K562 (cell line): ENCODE data around the gene ATP6V1F. TPM values are rescaled to one million over a fixed set of nuclear protein-coding genes. Genes with fewer than 3 reads are reported as not detected.

ENCODE experiments used
- FOXJ2 ChIP-seq: fragments of 200-800 bp; sonication (Bioruptor generic); IDR thresholded peaks from 2 replicates; pipeline ENCODE4 v1.6.1; 2016; ENCODE audit warnings: missing genetic modification characterization, missing compliant biosample characterization
- FOXK1 ChIP-seq: sonication (generic); formaldehyde crosslinking; IDR thresholded peaks from 2 replicates; pipeline ENCODE4 v1.8.0; 2022; ENCODE audit warnings: missing genetic modification reagents, mild to moderate bottlenecking, borderline replicate concordance
- FOXP1 ChIP-seq: sonication (generic); formaldehyde crosslinking; IDR thresholded peaks from 2 replicates; pipeline ENCODE4 v1.8.0; 2022; ENCODE audit warnings: mild to moderate bottlenecking, missing genetic modification reagents
- GABPB1 ChIP-seq: sonication (generic); formaldehyde crosslinking; IDR thresholded peaks from 2 replicates; pipeline ENCODE4 v1.8.0; 2022; ENCODE audit warnings: mild to moderate bottlenecking, missing genetic modification reagents
- JUN ChIP-seq, 2 experiments: sonication (generic) in 1 of 2; formaldehyde crosslinking in 1 of 2; IDR thresholded peaks; 2 replicates each; pipeline versions ENCODE4 v1.6.1 to v1.8.0; 2012 to 2022; ENCODE audit warnings: borderline replicate concordance in 2 of 2, mild to moderate bottlenecking in 2 of 2, improper control_type of control experiment in 1 of 2, low read depth in 1 of 2, low read length in 1 of 2, missing genetic modification reagents in 1 of 2
- POLR3G ChIP-seq: IDR thresholded peaks from 2 replicates; pipeline ENCODE4 v1.6.1; 2011; ENCODE audit not compliant: insufficient read length, insufficient replicate concordance; ENCODE audit errors: extremely low read depth
- RBM14 ChIP-seq: fragments of 200-400 bp; formaldehyde crosslinking; IDR thresholded peaks from 2 replicates; pipeline ENCODE4 v1.6.1; 2018; ENCODE audit warnings: low read depth, mild to moderate bottlenecking, low read length, moderate library complexity, borderline replicate concordance; ENCODE audit not compliant: insufficient read depth
- SMAD1 ChIP-seq: fragments of 150-350 bp; IDR thresholded peaks from 2 replicates; pipeline ENCODE4 v1.6.1; 2014; ENCODE audit warnings: low read length, low read depth; ENCODE audit not compliant: partially characterized antibody
- SNIP1 ChIP-seq: fragments of 450-650 bp; IDR thresholded peaks from 2 replicates; pipeline ENCODE4 v1.7.1; 2017; ENCODE audit warnings: low read depth, mild to moderate bottlenecking
- STAT5A ChIP-seq: IDR thresholded peaks from 2 replicates; pipeline ENCODE4 v1.6.1; 2012; ENCODE audit warnings: low read length, inconsistent platforms, borderline replicate concordance
- TRIM24 ChIP-seq, 2 experiments: fragments of 450-650 bp; IDR thresholded peaks; 2 replicates each; pipeline ENCODE4 v1.6.1; 2016
- ZBED1 ChIP-seq: IDR thresholded peaks from 2 replicates; pipeline ENCODE4 v1.6.1; 2014
- ZBTB17 ChIP-seq: fragments of 450-650 bp; formaldehyde crosslinking; IDR thresholded peaks from 2 replicates; pipeline ENCODE4 v1.4.0; 2020; ENCODE audit warnings: mild to moderate bottlenecking
- ZKSCAN8 ChIP-seq: fragments of 200-800 bp; sonication (Bioruptor generic); IDR thresholded peaks from 2 replicates; pipeline ENCODE4 v1.6.1; 2016; ENCODE audit warnings: missing genetic modification characterization, missing compliant biosample characterization
- ZNF174 ChIP-seq: fragments of 250-450 bp; sonication (Bioruptor Pico); IDR thresholded peaks from 2 replicates; pipeline ENCODE4 v1.4.0; 2020; ENCODE audit warnings: mild to moderate bottlenecking
- ZNF212 ChIP-seq: fragments of 450-650 bp; formaldehyde crosslinking; IDR thresholded peaks from 2 replicates; pipeline ENCODE4 v1.4.0; 2020; ENCODE audit warnings: mild to moderate bottlenecking
- ZNF41 ChIP-seq: fragments of 250-450 bp; sonication (Bioruptor Pico); conservative IDR thresholded peaks from 2 replicates; pipeline ENCODE4 v1.4.0; 2020; ENCODE audit warnings: mild to moderate bottlenecking
- polyA plus RNA-seq, 8 experiments: library from polyadenylated mRNA; depleted of rRNA in 4 of 8; stranded (reverse) in 5 of 8; unstranded in 3 of 8; fragments of >200 nt; fragmentation: Nextera tagmentation in 2 of 8; fragmentation: Illumina TruSeq in 1 of 8; extraction: Ambion mirVana in 2 of 8; extraction: Trizol in 1 of 8; gene quantifications; 2 replicates each; pipeline versions ENCODE4 v1.2.1 to v1.2.3, GENCODE V29; 2011 to 2014; ENCODE audit warnings: inconsistent platforms in 1 of 8, missing spikeins in 1 of 8
- total RNA-seq, 7 experiments: library from RNA; depleted of rRNA in 6 of 7; stranded (reverse); fragments of >200 nt in 6 of 7; fragmentation: Illumina TruSeq in 2 of 7; extraction: Trizol in 2 of 7; gene quantifications; 2 replicates each; pipeline versions ENCODE4 v1.2.1 to v1.2.3, GENCODE V29; 2011 to 2021; ENCODE audit warnings: low replicate concordance in 1 of 7
- TF ChIP-seq, protein P1 (sequence below): fragments of 250-450 bp; sonication (Bioruptor Pico); IDR thresholded peaks from 2 replicates; pipeline ENCODE4 v1.5.0; 2021; ENCODE audit warnings: mild to moderate bottlenecking, borderline replicate concordance

Gene ATP6V1F
- total and polyA plus RNA-seq, 9 of the 15 experiments (the other 6 are each of a cell fraction or from before 2014, with no cell fraction given): 206 to 1,123 (median 542) TPM

- no peak for TF ChIP-seq SMAD1
- no peak for TF ChIP-seq ZBTB17
- TF ChIP-seq POLR3G: no peak
- no peak for TF ChIP-seq FOXJ2
- TF ChIP-seq, protein P1, sequence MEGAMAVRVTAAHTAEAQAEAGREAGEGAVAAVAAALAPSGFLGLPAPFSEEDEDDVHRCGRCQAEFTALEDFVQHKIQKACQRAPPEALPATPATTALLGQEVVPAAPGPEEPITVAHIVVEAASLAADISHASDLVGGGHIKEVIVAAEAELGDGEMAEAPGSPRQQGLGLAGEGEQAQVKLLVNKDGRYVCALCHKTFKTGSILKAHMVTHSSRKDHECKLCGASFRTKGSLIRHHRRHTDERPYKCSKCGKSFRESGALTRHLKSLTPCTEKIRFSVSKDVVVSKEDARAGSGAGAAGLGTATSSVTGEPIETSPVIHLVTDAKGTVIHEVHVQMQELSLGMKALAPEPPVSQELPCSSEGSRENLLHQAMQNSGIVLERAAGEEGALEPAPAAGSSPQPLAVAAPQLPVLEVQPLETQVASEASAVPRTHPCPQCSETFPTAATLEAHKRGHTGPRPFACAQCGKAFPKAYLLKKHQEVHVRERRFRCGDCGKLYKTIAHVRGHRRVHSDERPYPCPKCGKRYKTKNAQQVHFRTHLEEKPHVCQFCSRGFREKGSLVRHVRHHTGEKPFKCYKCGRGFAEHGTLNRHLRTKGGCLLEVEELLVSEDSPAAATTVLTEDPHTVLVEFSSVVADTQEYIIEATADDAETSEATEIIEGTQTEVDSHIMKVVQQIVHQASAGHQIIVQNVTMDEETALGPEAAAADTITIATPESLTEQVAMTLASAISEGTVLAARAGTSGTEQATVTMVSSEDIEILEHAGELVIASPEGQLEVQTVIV (CRISPR knock-in tag): no peak
- TF ChIP-seq SNIP1: no peak
- TF ChIP-seq FOXK1 (CRISPR knock-in tag): 0 out of 2 replicates have a peak, but pooled peaks have one; percentile 70
- no peak; the same call in 1 of the 2 replicates for TF ChIP-seq JUN (IDR thresholded peaks at IDR 0.05; ENCODE audit: borderline replicate concordance, low read depth, low read length)
- TF ChIP-seq JUN (CRISPR knock-in tag; IDR thresholded peaks at IDR 0.05; ENCODE audit: borderline replicate concordance): no peak
- no peak for TF ChIP-seq TRIM24 (IDR thresholded peaks at IDR 0.05)
- TF ChIP-seq ZNF41: no peak
- TF ChIP-seq FOXP1 (CRISPR knock-in tag): peak; percentile 75
- TF ChIP-seq GABPB1 (CRISPR knock-in tag): peak; percentile 72
- TF ChIP-seq ZBED1: no peak
- TF ChIP-seq RBM14: no peak
- TF ChIP-seq STAT5A: no peak
- TF ChIP-seq ZNF174 (CRISPR knock-in tag): no peak
- no peak for TF ChIP-seq ZNF212 (CRISPR knock-in tag)
- TF ChIP-seq ZKSCAN8 (CRISPR knock-in tag): no peak
Observed at GRCh38 chr7:128862571-128863432, at the start of gene ATP6V1F (continued).
